ENCODE data around the gene LAMA2.

The LAMA2 gene

DNA sequence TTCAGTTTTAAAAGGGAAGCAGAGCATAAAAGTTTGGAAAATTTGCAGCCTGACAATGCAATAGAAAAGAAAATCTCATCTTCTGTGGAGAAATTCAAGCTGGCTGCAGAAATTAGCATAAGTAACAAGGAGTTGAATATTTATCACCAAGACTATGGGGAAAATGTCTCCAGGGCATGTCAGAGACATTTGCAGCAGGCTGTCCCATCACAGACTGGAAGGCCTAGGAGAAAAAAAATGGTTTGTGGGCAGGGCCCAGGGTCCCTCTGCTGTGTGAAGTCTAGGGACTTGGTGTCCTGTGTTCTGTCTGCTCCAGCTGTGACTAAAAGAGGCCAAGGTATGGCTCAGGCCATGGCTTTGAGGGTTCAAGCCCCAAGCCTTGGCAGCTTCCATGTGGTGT lies 8.1 kb upstream of the LAMA2 start:
- no peak overlapping the region for H2AFZ ChIP-seq (ENCODE audit: low read depth, low read length)
- H3K27ac ChIP-seq (ENCODE audit: low read length): no peak overlapping the region
- no peaks in the 10 kb centered on the region for H3K79me2 ChIP-seq (ENCODE audit: low read length)
- no peak overlapping the region for H3K4me2 ChIP-seq (ENCODE audit: low read length)
- H3K27me3 ChIP-seq (ENCODE audit: low read depth, low read length): no peaks in the 10 kb centered on the region
- H3K4me3 ChIP-seq (ENCODE audit: low read length): no peak overlapping the region
- no peaks in the 10 kb centered on the region for H3K36me3 ChIP-seq (replicated peaks; ENCODE audit: low read depth, low read length)
- H3K9ac ChIP-seq (ENCODE audit: low read length): no peak overlapping the region
- H3K4me1 ChIP-seq (ENCODE audit: low read length): no peaks in the 10 kb centered on the region
- no peaks in the 10 kb centered on the region for H3K9me3 ChIP-seq (ENCODE audit: insufficient read depth, low read length)
- TF ChIP-seq EZH2phosphoT487 (IDR thresholded peaks at IDR 0.05; ENCODE audit: low read depth) (no peak), CTCF (IDR thresholded peaks at IDR 0.05; ENCODE audit: low read depth, low read length) (no peak)
- H4K20me1 ChIP-seq (ENCODE audit: insufficient read depth, low read length): no peaks in the 10 kb centered on the region

DNA sequence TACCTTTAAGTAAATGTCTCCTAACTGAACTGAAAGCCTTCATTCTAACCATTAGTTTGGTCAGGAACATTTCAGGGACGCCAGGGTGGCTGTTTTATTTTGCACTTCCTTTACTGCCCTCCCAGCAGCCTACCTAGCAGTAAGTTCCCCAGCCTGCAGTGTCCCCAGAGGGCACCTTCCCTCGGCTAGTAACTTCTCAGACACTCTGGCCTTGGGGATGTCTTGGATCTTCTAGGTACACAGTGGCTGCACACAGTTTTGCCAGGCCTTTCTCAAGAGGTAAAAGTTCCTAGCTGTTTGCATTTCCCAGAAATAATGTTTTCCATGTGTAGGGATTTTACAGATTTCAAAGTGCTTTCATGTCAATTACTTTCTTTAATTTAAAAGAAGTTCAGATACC lies 378 bp upstream of the LAMA2 start:
- no peak overlapping the region for H3K4me2 ChIP-seq (ENCODE audit: low read length)
- H4K20me1 ChIP-seq (ENCODE audit: insufficient read depth, low read length): no peaks in the 10 kb centered on the region
- no peak overlapping the region for H3K4me3 ChIP-seq (ENCODE audit: low read length)
- TF ChIP-seq EZH2phosphoT487 (IDR thresholded peaks at IDR 0.05; ENCODE audit: low read depth) (no peak), CTCF (IDR thresholded peaks at IDR 0.05; ENCODE audit: low read depth, low read length) (no peak)
- H3K27me3 ChIP-seq (ENCODE audit: low read depth, low read length): no peaks in the 10 kb centered on the region
- H3K36me3 ChIP-seq (replicated peaks; ENCODE audit: low read depth, low read length): no peaks in the 10 kb centered on the region
- H3K9ac ChIP-seq (ENCODE audit: low read length): no peak overlapping the region
- H3K79me2 ChIP-seq (ENCODE audit: low read length): no peaks in the 10 kb centered on the region
- H3K9me3 ChIP-seq (ENCODE audit: insufficient read depth, low read length): no peaks in the 10 kb centered on the region
- no peak overlapping the region for H2AFZ ChIP-seq (ENCODE audit: low read depth, low read length)
- H3K27ac ChIP-seq (ENCODE audit: low read length): no peak overlapping the region
- no peaks in the 10 kb centered on the region for H3K4me1 ChIP-seq (ENCODE audit: low read length)

DNA sequence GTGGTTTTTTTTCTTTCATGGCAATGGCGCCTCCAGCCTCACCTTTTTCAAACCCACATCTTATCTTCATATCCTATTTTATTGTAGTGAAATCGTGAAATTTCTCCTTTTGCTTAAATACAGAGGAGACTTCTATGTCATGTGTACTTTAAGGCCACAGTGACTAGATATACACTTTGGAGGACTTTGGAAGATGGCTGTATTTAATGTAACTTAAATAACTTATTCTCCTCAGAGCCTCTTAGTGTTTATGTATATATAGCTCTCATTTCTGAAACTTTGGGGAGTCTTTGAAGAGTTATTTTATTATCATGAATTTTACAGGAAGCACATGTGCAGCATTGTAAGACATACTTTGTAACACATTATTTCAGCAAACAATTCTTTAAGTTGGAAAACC lies 968 bp downstream of the LAMA2 start:
- TF ChIP-seq EZH2phosphoT487 (IDR thresholded peaks at IDR 0.05; ENCODE audit: low read depth) (no peak), CTCF (IDR thresholded peaks at IDR 0.05; ENCODE audit: low read depth, low read length) (no peak)
- Histone ChIP-seq H4K20me1 (ENCODE audit: insufficient read depth, low read length) (no peaks in the 10 kb centered on the region), H3K79me2 (ENCODE audit: low read length) (no peaks in the 10 kb centered on the region), H3K27me3 (ENCODE audit: low read depth, low read length) (no peaks in the 10 kb centered on the region), H3K36me3 (replicated peaks; ENCODE audit: low read depth, low read length) (no peaks in the 10 kb centered on the region), H3K4me2 (ENCODE audit: low read length) (no peak overlapping the region), H3K4me3 (ENCODE audit: low read length) (no peak overlapping the region), H3K9me3 (ENCODE audit: insufficient read depth, low read length) (no peaks in the 10 kb centered on the region), H3K27ac (ENCODE audit: low read length) (no peak overlapping the region), H2AFZ (ENCODE audit: low read depth, low read length) (no peak overlapping the region), H3K9ac (ENCODE audit: low read length) (no peak overlapping the region), H3K4me1 (ENCODE audit: low read length) (no peaks in the 10 kb centered on the region)

DNA sequence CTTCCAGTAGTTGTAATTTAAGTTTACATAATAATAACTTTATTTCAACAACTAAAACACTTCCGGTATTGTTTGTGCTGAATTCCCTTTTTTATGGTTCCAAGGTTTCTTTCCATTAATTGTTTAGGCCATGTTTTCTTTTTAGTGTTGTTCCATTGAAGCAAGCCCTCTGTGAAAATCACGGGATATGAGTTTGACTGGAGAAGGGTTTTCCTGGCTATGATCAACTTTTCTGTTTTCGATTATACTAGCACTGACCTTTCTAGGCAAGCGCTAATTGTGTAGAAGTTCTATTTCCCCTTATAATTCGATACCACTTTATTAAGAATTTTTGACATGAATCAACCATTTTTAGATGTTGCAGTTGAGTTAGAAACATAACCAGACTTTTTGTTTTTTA lies 2.4 kb downstream of the LAMA2 start:
- Histone ChIP-seq H3K4me2 (ENCODE audit: low read length) (no peak overlapping the region), H2AFZ (ENCODE audit: low read depth, low read length) (no peak overlapping the region), H3K27me3 (ENCODE audit: low read depth, low read length) (no peaks in the 10 kb centered on the region), H3K4me3 (ENCODE audit: low read length) (no peak overlapping the region), H3K9me3 (ENCODE audit: insufficient read depth, low read length) (no peaks in the 10 kb centered on the region), H3K36me3 (replicated peaks; ENCODE audit: low read depth, low read length) (no peaks in the 10 kb centered on the region), H3K27ac (ENCODE audit: low read length) (no peak overlapping the region), H4K20me1 (ENCODE audit: insufficient read depth, low read length) (no peaks in the 10 kb centered on the region), H3K9ac (ENCODE audit: low read length) (no peak overlapping the region), H3K4me1 (ENCODE audit: low read length) (no peaks in the 10 kb centered on the region), H3K79me2 (ENCODE audit: low read length) (no peaks in the 10 kb centered on the region)
- no peak for TF ChIP-seq EZH2phosphoT487 (IDR thresholded peaks at IDR 0.05; ENCODE audit: low read depth)
- no peak for TF ChIP-seq CTCF (IDR thresholded peaks at IDR 0.05; ENCODE audit: low read depth, low read length)
